GM21786 (cell line): Measurements from ENCODE around the gene NCAPG2.
"Not testable (repeated sequence)": the region's sequence is repeated elsewhere in the genome, so short reads cannot be mapped to it uniquely, and the experiment has no call there.

Experiments used
- ATAC-seq: cut with Tn5 transposase; IDR thresholded peaks from one replicate; pipeline ENCODE4 v1.9.1; 2021; ENCODE audit not compliant: unreplicated experiment

Gene NCAPG2

GRCh38 chr7:158646766-158647474 is 57.7 kb downstream of the NCAPG2 start:
- no peak for ATAC-seq

GRCh38 chr7:158645842-158646241 is 58.8 kb downstream of the NCAPG2 start:
- ATAC-seq = no peak

- no peak for ATAC-seq
Measured at GRCh38 chr7:158642149-158642548, 62.5 kb downstream of the NCAPG2 start.

GRCh38 chr7:158638001-158638400 is 66.6 kb downstream of the NCAPG2 start:
- ATAC-seq = no peak

- ATAC-seq = peak; percentile 86
Measured at GRCh38 chr7:158633055-158633956, 71.3 kb downstream of the NCAPG2 start.

GRCh38 chr7:158631574-158632195 is 72.9 kb downstream of the NCAPG2 start:
- ATAC-seq = no peak

- not testable (repeated sequence) for ATAC-seq
Measured at GRCh38 chr7:158626289-158626688, 78.3 kb downstream of the NCAPG2 start.

- no peak for ATAC-seq
Measured at GRCh38 chr7:158623241-158623640, 81.4 kb downstream of the NCAPG2 start.

- no peak for ATAC-seq
Measured at GRCh38 chr7:158620839-158621441, 83.7 kb downstream of the NCAPG2 start.

- ATAC-seq = no peak
Measured at GRCh38 chr7:158620418-158620817, 84.2 kb downstream of the NCAPG2 start.

GRCh38 chr7:158618745-158619140 is 85.9 kb downstream of the NCAPG2 start:
- no peak for ATAC-seq

GRCh38 chr7:158617737-158618128 is 86.9 kb downstream of the NCAPG2 start:
- no peak for ATAC-seq

- ATAC-seq = no peak
Measured at GRCh38 chr7:158616050-158616449, 88.6 kb downstream of the NCAPG2 start.

GRCh38 chr7:158614700-158615099 is 89.9 kb downstream of the NCAPG2 start:
- no peak for ATAC-seq

GRCh38 chr7:158613481-158613880 is 91.1 kb downstream of the NCAPG2 start:
- peak; percentile 89 for ATAC-seq

GRCh38 chr7:158612546-158612945 is 92.1 kb downstream of the NCAPG2 start:
- ATAC-seq = no peak

GRCh38 chr7:158611541-158611940 is 93.1 kb downstream of the NCAPG2 start:
- ATAC-seq = no peak

GRCh38 chr7:158609313-158609974 is 95.2 kb downstream of the NCAPG2 start:
- no peak for ATAC-seq

- ATAC-seq = no peak
Measured at GRCh38 chr7:158607563-158607962, 97.0 kb downstream of the NCAPG2 start.

- ATAC-seq = no peak
Measured at GRCh38 chr7:158606671-158607424, 97.8 kb downstream of the NCAPG2 start.
